ENCODE data around the gene IGF2BP3. TPM values are rescaled to one million over a fixed set of nuclear protein-coding genes. Genes with fewer than 3 reads are reported as not detected.

IGF2BP3 gene
- total RNA-seq, 1 experiment from 2014 or later = 75.6 TPM

DNA sequence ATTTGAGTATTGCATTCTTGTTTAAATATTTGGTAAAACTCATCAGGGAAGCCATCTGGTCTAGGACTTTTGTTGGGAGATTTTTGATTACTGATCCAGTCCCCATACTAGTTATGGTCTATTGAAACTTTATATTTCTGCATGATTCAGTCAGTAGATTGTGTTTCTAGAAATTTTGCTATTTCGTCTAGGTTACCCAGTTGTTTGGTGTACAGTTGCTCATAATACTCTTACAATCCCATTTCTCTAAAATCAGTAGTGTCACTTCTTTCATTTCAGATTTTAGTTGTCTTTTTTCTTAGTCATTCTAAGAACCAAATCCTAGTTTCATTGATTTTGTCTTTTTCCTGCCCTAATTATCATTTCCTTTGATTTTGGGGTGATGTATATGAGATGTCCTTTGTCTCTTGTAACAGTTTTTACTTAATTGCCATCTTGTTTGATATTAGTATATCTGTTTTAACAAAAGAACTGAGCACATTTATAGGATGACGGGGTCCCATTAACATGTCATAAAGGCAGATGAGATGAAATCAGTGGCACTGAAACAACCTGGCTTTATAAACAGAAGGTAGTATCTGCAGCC is 163.3 kb downstream of the IGF2BP3 start:
- DNase-seq = no peak

DNA sequence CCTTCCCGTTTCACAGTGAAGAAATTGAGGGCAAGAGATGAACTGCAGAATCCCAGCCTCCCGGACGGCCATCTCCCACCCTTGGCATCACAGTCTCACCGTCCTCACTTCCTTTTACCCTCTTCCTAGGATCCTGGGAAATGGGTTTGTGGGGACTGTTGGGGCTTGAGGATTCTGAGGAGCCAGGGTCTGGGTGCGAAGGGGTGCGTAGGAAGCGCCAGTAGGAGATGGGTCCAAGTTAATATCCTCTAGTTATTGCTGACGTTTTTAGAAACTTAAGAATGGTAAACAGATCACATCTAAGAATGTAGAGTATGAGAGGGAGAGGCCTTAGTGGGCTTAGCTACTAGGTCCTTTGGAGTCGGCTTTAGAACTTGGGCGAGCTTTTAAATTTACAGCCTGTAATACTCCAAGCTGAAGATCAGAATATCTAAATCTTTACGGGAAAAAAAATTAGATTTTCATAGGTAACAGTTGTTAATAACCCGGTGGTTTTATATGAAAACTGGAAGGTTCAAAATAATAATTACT is 170.5 kb downstream of the IGF2BP3 start:
- peak overlapping the region; percentile 93 for H3K4me3 ChIP-seq (ENCODE audit: insufficient read depth, low read depth, low read length)
- no peaks in the 10 kb centered on the region for H3K27me3 ChIP-seq (ENCODE audit: control insufficient read depth, insufficient read depth, low read length)
- DNase-seq = no peak
- peaks cover 4% of the 10 kb centered on the region; the same call in 1 of the 2 replicates for H3K36me3 ChIP-seq (replicated peaks; ENCODE audit: control insufficient read depth, insufficient read depth, low read length)

More for the DNA sequence above, 163.3 kb downstream of the IGF2BP3 start:
- H3K27me3 ChIP-seq (ENCODE audit: control insufficient read depth, insufficient read depth, low read length) = no peaks in the 10 kb centered on the region
- H3K4me3 ChIP-seq (ENCODE audit: insufficient read depth, low read depth, low read length) = no peak overlapping the region
- H3K36me3 ChIP-seq (replicated peaks; ENCODE audit: control insufficient read depth, insufficient read depth, low read length) = peaks cover 20% of the 10 kb centered on the region

DNA sequence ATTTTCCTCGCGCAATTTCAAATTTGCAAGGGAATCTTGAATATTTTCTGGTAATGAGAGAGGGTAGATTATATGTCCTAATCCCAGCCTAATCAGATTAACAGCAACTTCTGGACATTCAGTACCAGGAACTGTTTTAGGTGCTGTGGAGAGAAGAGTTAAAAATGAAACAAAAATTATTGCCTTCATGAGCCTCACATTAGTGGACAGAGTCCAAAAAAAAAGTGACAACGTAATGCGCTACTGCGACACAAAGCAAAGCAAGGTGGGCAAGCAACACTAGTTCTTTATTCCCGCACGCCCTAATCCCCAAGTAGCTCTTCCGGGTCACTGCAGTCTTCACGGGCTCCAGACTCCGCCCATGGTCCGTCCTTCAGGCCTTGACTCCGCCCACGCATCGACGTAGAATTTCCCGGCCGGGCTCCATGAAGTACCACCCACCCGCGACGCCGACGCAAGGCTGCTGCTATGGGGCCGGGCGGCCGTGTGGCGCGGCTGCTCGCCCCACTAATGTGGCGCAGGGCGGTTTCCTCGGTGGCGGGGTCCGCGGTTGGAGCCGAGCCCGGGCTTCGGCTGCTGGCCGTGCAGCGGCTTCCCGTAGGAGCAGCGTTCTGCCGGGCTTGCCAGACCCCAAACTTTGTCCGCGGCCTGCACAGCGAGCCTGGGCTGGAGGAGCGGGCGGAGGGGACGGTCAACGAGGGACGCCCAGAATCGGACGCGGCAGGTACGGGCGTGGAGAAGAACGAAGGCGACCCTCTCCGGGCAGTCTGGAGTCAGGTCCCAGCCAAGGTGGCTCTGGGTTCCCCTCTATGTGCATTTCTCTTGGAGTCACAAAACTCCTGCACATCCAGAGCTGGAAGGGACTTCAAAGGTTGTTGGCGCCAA is 171.2 kb downstream of the IGF2BP3 start, which contains the start of gene MALSU1:
MALSU1 (plus strand) TSS at position 455 of the 885 bp plus-strand sequence; CDS start at position 469, 14 bp downstream.
- Histone ChIP-seq H3K4me3 (ENCODE audit: insufficient read depth, low read depth, low read length) (peak within 1 kb of the TSS; percentile 93), H3K36me3 (replicated peaks; ENCODE audit: control insufficient read depth, insufficient read depth, low read length) (peaks cover 4% of the 10 kb centered on the region; the same call in 1 of the 2 replicates), H3K27me3 (ENCODE audit: control insufficient read depth, insufficient read depth, low read length) (no peaks in the 10 kb centered on the region)
- peak; percentile 93 for DNase-seq

DNA sequence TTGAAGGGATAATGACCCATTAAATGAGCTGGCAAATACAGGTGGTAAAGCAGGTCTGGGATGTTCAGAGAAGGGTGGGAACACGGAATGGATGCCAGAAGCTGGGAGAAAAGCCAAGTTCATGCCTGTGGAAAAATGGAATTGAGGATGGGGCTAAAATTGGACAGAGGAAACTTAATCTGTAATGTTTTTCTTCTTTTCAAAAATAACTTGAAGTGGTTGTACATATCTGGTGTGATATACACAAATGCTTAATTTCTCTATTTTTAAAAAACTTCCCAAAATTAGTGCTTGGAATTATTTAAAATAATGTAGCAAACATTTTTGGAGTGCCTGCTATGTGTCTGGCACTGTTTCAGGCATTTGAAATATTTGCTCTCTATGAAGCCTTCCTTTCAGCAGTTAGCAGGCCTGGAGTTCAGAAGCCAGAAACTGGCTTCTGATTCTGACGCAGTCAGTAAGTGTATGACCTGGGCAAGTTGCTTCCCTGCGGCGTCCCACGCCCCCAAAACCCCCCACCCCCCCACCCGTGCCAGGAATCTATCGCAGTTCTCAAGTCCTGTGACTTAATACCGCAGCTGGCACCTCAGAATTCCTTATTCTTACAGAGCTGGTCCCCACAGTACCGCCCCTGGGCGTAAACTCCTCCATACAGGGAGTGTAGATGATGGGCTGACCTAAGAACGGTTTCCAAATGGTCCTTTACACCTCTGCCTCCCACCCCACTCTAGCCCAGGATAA is 172.0 kb downstream of the IGF2BP3 start:
- Histone ChIP-seq H3K36me3 (replicated peaks; ENCODE audit: control insufficient read depth, insufficient read depth, low read length) (peaks cover 4% of the 10 kb centered on the region; the same call in 1 of the 2 replicates), H3K27me3 (ENCODE audit: control insufficient read depth, insufficient read depth, low read length) (no peaks in the 10 kb centered on the region), H3K4me3 (ENCODE audit: insufficient read depth, low read depth, low read length) (no peak overlapping the region)
- DNase-seq = no peak

DNA sequence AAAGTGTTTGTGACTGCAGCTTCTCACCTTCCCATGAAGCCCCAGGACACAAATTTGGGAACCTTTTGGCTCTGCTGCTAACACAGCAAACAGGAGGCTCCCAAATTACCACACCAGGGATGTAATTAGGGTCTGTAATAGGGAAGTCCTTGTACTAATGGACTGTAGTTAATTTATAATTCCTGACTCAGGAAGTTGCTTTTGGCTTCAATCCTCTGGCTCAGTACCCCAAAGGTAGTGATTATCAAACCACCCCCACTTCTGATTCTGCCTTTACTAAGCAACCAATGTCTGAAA is 174.9 kb downstream of the IGF2BP3 start:
- Histone ChIP-seq H3K4me3 (ENCODE audit: insufficient read depth, low read depth, low read length) (no peak overlapping the region), H3K27me3 (ENCODE audit: control insufficient read depth, insufficient read depth, low read length) (no peaks in the 10 kb centered on the region), H3K36me3 (replicated peaks; ENCODE audit: control insufficient read depth, insufficient read depth, low read length) (no peaks in the 10 kb centered on the region)
- no peak for DNase-seq

DNA sequence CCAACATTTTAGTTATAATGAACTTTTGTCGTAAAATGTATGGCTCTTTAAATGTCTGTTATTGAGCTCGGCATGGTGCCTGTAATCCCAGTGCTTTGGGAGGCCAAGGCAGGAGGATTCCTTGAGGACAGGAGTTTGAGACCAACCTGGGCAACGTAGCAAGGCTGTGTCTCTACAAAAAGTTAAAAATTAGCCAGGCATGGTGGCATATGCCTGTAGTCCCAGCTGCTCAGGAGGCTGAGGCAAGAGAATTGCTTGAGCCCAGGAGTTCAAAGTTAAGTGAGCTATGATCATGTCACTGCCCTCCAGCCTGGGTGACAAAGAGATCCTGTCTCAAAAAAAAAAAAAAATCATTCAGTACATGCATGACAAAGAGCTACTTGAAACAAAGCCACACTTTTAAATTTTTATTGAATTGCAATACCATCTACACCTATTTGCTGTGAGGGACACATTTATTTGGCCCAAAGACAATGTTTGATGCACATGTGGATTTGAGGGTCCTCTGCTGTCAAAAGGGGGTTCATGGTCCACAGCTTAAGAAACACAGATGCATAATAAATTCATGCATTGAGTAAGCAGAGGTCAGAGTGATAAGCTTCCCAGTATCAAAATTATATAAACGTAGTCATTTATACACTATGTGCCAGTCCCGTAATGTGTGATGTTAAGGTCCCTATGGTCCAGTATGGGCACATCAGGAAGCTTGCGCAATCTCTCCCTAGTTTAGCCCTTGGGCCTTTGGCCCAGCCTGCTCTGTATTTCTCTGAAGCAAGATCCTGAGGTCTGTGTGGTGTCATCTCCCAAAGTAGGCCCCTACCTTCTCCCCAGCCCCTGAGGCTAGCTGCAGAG is 175.5 kb downstream of the IGF2BP3 start:
- no peak for DNase-seq
- Histone ChIP-seq H3K36me3 (replicated peaks; ENCODE audit: control insufficient read depth, insufficient read depth, low read length) (no peaks in the 10 kb centered on the region), H3K27me3 (ENCODE audit: control insufficient read depth, insufficient read depth, low read length) (no peaks in the 10 kb centered on the region), H3K4me3 (ENCODE audit: insufficient read depth, low read depth, low read length) (no peak overlapping the region)

DNA sequence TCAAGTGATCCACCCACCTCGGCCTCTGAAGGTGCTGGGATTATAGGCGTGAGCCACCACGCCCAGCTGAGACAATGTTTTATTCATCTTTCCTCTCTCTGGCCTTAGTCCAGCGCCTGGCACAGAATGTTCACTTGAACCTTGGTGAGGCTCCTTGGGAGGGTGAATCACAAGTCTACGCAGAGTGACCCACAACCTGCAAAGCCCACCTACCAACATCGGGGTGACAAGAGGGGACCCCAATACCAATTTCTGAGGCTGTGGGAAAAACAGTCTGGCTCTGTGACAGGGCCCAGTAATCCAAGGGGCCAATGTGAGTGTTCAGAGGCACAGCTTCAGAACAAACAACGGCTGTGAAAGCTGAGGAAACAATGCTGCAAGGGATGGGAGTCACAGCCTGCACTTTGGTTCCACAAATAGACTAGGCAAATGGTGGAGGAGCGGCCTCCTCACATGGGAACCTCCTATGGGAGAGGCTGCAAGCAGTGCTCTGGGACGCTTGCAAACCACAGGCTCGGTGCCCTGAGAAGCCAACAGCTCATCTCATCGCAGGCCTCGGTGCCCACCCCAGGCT is 176.7 kb downstream of the IGF2BP3 start:
- no peak overlapping the region for H3K4me3 ChIP-seq (ENCODE audit: insufficient read depth, low read depth, low read length)
- no peaks in the 10 kb centered on the region for H3K36me3 ChIP-seq (replicated peaks; ENCODE audit: control insufficient read depth, insufficient read depth, low read length)
- DNase-seq = no peak
- no peaks in the 10 kb centered on the region for H3K27me3 ChIP-seq (ENCODE audit: control insufficient read depth, insufficient read depth, low read length)

DNA sequence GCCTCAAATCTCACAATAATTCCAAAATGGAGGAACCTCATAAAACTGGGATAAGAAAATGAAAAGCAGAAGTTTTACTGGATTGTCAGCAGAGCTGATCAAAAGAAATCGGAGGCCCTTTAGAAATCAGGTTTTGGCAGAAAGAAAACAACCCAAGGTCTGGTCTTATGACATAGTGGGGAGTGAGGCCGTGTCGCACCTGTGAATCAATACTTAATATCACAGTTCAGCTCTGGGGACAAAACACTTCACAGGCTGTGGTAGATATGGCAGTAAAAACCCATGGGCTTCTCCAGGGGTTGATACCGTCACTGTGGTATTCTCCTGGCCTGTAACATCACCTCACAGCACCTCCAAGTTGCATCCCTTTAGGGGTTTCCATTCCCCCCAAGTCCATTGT is 177.7 kb downstream of the IGF2BP3 start:
- no peak for DNase-seq
- H3K4me3 ChIP-seq (ENCODE audit: insufficient read depth, low read depth, low read length) = no peak overlapping the region
- H3K36me3 ChIP-seq (replicated peaks; ENCODE audit: control insufficient read depth, insufficient read depth, low read length) = no peaks in the 10 kb centered on the region
- H3K27me3 ChIP-seq (ENCODE audit: control insufficient read depth, insufficient read depth, low read length) = no peaks in the 10 kb centered on the region

DNA sequence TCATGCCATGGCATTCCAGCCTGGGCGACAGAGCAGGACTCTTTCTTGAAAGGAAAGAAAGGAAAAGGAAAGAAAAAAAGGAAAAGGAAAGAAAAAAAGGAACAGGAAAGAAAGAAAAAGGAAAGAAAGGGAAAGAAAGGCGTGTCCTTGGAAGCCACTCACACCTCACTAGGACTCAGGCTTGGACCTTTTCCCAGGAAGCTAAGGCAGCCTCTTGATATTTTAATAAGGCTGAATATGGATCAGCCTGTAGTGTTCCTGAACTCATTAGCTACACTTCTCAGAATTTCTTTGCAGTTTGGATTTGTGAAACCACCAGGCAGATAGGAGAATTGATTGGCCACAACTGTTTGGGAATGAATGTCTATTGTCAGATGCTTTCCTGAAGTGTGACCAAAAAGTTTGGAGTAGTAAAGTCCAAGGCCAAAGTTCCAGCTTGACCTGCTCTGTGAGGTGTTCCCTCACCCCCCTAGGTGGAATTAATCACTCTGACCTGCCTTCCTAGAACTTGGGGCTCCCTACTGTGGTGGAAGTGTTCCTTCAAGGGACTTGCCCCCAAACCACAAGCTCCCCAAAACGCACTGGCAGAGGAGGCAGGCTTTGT is 178.2 kb downstream of the IGF2BP3 start:
- Histone ChIP-seq H3K4me3 (ENCODE audit: insufficient read depth, low read depth, low read length) (no peak overlapping the region), H3K36me3 (replicated peaks; ENCODE audit: control insufficient read depth, insufficient read depth, low read length) (no peaks in the 10 kb centered on the region), H3K27me3 (ENCODE audit: control insufficient read depth, insufficient read depth, low read length) (no peaks in the 10 kb centered on the region)
- DNase-seq = no peak

DNA sequence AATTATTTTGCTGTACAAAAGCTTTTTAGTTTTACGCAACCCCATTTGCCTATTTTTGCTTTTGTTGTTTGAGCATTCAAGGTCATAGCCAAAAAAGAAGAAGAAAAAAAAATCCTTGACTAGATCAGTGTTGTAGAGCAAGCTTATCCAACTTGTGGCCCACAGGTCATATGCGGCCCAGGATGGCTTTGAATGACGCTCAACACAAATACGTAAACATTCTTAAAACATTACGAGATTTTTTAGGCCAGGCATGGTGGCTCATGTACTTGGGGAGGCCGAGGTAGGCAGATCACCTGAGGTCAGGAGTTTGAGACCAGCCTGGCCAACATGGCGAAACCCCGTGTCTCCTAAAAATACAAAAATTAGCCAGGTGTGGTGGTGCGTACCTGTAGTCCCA is 179.3 kb downstream of the IGF2BP3 start:
- Histone ChIP-seq H3K36me3 (replicated peaks; ENCODE audit: control insufficient read depth, insufficient read depth, low read length) (no peaks in the 10 kb centered on the region), H3K4me3 (ENCODE audit: insufficient read depth, low read depth, low read length) (no peak overlapping the region), H3K27me3 (ENCODE audit: control insufficient read depth, insufficient read depth, low read length) (no peaks in the 10 kb centered on the region)
- no peak for DNase-seq

DNA sequence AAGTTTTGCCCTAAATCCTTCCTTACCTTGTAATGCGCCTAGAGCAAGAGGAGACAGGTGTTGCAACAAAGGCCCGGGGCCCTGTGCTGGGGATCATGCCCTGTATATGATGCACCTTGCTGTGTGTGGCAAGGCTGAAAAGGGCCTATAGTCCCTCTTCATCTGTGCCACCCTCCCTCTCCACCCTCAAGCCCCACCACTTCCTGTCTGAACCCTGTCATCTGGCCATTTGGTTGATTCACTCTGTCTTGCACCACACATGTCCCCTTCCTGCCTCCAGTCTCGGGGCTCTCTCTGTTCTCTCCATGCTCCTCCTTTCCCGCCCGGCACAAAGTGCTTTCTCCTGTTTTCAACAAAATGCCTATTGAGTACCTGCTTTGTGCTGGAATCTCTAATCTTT is 182.7 kb downstream of the IGF2BP3 start:
- no peak for DNase-seq
- no peaks in the 10 kb centered on the region for H3K27me3 ChIP-seq (ENCODE audit: control insufficient read depth, insufficient read depth, low read length)
- H3K36me3 ChIP-seq (replicated peaks; ENCODE audit: control insufficient read depth, insufficient read depth, low read length) = no peaks in the 10 kb centered on the region
- no peak overlapping the region for H3K4me3 ChIP-seq (ENCODE audit: insufficient read depth, low read depth, low read length)

DNA sequence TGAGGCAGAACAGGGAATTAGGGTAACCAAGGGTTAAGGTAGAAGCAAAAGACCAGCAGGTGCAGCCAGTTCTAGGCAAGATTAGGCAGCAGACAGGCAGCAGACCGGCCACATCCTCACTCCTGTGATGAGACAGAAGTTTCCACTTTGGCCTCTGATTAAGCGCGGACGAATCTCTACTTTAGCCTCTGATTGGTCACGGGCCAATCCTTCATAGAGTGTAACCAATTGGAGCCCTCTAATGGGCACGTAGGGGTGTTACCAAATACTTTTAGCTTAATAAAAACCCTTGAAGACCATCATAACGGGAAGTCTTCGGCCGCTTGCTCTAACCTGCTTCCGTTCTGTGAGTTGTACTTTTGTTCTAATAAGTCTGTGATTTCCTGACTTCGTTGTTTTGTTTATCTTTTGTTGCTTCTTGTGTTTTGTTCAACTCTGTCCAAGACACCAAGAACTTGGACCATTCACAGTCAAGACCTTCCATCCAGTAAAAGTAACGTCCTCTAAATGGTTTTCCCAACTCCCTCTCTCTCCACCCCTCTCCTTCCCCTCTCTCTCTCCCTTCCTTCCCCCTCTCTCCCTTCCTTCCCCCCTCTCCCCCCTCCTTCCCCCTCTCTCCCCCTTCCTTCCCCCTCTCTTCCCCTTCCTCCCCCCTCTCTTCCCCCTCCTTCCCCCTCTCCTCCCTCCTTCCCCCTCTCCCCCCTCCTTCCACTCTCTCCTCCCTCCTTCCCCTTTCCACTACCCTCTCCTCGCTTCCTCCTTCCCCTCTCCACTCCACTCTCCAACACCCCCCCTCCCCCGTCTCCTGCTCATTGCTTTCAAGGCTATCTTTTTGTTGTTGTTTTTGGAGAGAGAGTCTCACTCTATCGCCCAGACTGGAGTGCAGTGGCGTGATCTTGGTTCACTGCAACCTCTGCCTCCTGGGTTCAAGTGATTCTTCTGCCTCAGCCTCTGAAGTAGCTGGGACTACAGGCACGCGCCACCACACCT is 184.3 kb downstream of the IGF2BP3 start:
- Histone ChIP-seq H3K36me3 (replicated peaks; ENCODE audit: control insufficient read depth, insufficient read depth, low read length) (no peaks in the 10 kb centered on the region), H3K4me3 (ENCODE audit: insufficient read depth, low read depth, low read length) (no peak overlapping the region), H3K27me3 (ENCODE audit: control insufficient read depth, insufficient read depth, low read length) (no peaks in the 10 kb centered on the region)
- DNase-seq = peak; percentile 44
